ENCODE results near the gene PCBP2.

DNA sequence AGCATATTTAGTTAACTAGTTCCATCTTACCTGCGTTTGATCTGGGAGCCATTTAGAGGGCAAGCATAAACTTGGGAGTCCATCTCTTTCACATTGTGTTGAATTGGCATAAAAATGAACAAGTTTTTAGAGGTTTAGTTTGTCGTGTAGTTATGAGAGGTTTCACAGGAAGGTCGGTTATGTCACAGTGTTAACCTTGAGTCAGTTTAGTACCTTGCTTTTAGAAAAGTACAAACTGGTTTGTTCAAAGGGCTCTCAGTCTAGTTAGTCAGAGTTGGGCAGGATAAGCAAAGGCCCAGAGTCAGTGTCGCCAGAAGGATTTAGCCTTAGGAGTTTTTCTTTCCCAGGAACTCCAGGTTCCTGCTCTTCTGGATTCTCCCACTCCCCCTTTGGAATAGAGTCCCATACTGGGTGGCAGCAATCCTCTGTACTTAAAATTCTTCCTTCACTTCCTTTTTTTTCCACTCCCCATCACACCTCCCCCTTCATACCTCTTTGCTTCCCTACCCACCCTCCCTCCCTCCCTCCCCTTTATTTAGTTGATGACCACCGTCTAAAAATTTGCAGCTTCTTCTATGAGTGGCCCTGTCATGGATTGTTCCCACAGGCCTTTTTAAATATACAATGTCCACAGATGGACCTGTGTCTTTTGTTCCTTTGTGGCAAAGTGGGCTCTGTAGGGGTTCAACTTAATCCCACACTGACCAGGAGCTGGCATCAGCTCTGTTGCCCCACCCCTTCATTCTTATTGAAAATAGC lies 12.1 kb downstream of the PCBP2 start:
- TF ChIP-seq, protein P1, sequence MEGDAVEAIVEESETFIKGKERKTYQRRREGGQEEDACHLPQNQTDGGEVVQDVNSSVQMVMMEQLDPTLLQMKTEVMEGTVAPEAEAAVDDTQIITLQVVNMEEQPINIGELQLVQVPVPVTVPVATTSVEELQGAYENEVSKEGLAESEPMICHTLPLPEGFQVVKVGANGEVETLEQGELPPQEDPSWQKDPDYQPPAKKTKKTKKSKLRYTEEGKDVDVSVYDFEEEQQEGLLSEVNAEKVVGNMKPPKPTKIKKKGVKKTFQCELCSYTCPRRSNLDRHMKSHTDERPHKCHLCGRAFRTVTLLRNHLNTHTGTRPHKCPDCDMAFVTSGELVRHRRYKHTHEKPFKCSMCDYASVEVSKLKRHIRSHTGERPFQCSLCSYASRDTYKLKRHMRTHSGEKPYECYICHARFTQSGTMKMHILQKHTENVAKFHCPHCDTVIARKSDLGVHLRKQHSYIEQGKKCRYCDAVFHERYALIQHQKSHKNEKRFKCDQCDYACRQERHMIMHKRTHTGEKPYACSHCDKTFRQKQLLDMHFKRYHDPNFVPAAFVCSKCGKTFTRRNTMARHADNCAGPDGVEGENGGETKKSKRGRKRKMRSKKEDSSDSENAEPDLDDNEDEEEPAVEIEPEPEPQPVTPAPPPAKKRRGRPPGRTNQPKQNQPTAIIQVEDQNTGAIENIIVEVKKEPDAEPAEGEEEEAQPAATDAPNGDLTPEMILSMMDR (IDR thresholded peaks at IDR 0.05) = no peak
- no peak for TF ChIP-seq POLR2A (IDR thresholded peaks at IDR 0.05)

All from adrenal gland (tissue), 5 donors.